HG03521 (cell line): ENCODE results near the gene GPR62.

Experiments used
- ATAC-seq: cut with Tn5 transposase; IDR thresholded peaks from one replicate; pipeline ENCODE4 v1.9.1; 2021; ENCODE audit warnings: mild to moderate bottlenecking, moderate library complexity; ENCODE audit not compliant: unreplicated experiment

The GPR62 gene

DNA sequence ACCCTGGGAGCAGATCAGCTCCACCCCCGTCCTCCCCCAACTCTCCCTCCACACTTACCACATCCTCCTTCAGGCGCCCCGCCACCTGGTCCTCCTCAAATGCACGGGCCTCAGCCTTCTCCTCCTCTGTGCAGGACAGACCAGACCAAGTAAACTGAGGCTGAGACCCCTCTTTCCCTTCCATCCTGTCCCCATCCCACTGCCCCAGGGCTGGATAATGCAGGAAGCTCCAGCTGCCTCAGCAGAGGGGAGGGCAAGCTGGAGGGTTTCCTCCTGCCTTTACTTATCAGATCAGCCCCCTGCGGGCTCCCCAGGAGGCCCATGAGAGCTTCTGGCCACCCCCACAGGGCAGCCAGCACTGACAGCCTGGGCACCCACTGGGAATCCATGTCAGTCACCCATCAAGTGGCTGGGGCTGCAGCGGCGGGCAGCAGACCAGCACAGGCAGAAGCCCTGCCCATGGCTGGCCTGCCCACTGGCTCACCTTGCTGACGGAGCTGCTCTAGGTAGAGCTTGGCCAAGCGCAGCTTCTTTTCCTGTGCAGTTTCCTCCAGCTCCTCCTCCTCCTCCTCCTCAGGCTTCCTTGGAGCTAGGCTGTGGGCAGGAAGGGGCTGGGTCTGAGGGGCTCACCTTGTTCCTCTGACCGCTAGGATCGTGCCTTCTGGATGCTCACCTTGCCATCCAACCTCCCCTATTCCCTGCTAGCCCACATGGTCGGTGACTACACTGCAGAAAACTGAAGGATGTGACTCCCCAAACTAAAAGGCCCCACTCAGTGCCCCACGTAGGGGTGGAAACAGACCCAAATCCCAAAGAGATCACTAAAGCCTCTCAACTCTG lies 17.4 kb upstream of the GPR62 start:
- no peak for ATAC-seq

DNA sequence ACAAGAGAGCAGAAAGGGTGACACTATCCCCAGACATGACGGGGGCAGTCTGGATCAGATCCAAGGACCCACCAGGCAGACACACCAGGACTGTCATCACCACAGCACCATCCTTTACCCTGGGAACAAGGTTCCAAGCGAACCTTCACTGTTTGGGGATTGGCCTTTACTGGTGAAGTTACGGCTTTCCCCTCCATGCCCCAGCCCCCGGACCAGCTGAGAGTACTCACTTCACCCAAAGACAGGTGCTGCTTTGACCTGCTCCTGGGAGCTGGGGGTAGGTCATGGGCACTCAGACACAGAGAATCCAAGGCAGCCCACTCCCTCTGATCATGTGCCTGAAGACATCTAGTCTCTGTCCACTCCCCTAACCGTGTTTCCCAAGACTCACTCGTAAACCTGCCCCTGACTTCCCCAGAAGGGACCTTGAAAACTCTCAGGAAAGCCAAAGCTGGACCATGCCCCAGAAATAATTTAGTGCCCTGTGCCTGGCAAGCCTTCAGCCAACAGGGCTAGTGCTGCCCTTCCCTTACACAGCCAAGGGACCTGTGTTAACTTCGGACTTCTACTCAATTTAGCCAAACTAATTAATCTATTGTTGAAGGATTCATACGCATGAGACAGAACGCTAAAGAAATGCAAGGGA lies 16.3 kb upstream of the GPR62 start:
- ATAC-seq = no peak

GRCh38 chr3:51940648-51941462 lies 14.3 kb upstream of the GPR62 start:
- ATAC-seq = no peak

DNA sequence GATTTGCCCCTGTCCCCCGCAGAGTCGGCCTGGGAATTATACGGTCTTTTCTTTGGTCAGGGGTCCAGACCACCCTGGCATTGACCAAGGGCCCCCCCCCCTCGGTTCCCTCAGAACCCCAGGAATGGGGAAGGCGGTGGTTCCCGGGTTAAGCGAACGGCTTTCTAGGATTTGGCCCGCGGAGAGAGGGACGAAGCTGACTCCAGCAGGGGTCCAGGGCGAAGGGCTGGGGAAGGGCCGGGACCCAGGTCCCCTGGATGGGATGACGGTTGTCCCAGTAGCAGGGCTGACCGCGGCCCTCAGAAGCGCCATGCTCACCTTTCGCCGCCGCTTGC lies 13.8 kb upstream of the GPR62 start:
- ATAC-seq = no peak

GRCh38 chr3:51941798-51942602 lies 13.2 kb upstream of the GPR62 start, which contains the start of the genes PARP3 and RRP9:
Gene PARP3, plus strand, starts transcription at chr3:51942363. Its CDS starts 993 bp downstream, at chr3:51943356.
Gene RRP9, minus strand, starts transcription at chr3:51941904. Its CDS starts 37 bp downstream, at chr3:51941867.
- peak; percentile 90 for ATAC-seq

DNA sequence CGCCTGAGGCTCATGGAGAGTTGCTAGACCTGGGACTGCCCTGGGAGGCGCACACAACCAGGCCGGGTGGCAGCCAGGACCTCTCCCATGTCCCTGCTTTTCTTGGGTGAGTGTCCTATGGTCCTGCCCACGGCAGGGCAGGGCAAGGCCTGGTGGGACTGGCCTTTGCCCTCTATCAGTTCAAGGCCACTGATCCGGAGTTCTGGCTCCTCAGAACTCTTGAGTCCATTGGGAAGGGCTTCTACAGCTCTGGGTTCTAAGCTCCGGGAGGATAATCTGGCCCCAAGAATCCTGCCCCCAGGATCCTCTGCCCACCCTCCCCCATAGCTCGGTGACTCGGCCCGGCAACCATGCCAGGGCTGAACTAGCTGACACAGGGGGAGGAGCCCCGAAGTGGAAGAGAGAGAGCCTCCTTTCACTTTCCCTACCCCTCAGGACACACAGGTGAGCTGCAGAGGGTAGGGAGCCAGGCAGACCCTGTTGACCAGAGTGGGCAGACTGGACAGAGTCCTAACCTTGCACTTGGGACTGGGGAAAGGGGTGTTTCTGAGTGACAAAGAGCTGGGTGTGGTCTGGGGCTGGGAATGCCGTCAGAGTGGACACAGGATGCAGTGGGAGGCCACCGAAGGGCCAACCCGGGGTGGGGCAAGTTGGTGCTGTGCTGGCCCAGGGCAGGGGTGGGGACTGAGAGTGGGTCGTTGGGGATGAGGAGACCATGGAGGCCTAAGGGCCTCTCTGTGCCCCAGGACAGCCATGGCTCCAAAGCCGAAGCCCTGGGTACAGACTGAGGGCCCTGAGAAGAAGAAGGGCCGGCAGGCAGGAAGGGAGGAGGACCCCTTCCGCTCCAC lies 12.4 kb upstream of the GPR62 start:
- ATAC-seq = peak; percentile 24

GRCh38 chr3:51943451-51944391 lies 11.5 kb upstream of the GPR62 start:
- ATAC-seq = no peak

GRCh38 chr3:51944451-51945021 lies 10.6 kb upstream of the GPR62 start:
- no peak for ATAC-seq

DNA sequence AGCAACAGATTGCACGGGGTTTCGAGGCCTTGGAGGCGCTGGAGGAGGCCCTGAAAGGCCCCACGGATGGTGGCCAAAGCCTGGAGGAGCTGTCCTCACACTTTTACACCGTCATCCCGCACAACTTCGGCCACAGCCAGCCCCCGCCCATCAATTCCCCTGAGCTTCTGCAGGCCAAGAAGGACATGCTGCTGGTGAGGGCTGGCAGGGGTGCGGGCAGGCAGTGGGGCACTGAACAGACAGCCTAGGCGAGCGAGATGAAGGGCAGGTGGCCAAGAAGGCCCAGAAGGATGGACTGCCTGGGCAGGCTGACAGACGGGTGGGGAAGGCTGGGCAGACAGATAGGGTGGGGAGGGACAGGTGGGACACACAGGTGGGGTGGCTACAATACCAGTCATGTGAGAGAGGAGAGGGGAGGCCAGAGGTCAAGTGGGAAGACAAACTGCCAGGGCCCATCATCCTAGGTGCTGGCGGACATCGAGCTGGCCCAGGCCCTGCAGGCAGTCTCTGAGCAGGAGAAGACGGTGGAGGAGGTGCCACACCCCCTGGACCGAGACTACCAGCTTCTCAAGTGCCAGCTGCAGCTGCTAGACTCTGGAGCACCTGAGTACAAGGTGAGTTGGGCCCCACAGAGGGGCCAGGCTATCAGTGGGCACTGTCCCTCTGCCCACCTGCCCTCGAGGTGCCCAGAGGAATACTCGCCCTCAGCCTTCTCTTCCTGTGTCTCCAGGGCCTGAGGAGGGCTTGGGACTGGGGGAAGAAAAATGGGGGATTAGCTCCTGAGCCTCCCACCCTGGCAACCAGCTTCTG lies 9.9 kb upstream of the GPR62 start:
- ATAC-seq = no peak

DNA sequence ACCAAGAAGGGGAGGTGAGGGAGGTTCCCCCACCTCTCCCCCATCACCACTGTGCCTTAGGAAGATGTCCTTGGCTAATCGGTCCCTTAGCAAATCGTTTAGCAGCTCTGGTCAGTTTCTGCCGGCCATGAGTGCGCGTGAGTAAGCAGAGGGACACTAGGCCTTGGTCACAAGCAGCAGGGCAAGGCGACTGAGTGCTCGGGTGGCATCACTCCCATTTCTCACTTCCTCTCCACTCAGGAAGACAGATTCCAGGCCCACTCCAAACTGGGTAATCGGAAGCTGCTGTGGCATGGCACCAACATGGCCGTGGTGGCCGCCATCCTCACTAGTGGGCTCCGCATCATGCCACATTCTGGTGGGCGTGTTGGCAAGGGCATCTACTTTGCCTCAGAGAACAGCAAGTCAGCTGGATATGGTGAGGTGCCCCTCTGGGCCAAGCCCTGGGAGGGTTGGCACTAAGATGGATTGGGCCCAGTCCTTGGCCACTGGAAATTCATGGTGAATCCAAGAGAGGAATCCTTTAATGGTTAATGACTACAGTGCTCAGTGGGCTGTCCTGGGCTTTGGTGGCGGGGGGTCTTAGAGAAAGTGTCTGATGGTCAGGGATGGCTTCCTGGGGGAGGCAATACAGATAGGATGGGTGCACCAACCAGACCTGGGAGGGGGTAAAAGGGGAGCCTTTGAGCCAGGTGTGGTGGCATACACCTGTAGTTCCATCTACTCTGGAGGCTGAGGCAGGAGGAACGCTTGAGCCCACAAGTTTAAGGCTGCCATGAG lies 9.1 kb upstream of the GPR62 start:
- ATAC-seq = no peak

DNA sequence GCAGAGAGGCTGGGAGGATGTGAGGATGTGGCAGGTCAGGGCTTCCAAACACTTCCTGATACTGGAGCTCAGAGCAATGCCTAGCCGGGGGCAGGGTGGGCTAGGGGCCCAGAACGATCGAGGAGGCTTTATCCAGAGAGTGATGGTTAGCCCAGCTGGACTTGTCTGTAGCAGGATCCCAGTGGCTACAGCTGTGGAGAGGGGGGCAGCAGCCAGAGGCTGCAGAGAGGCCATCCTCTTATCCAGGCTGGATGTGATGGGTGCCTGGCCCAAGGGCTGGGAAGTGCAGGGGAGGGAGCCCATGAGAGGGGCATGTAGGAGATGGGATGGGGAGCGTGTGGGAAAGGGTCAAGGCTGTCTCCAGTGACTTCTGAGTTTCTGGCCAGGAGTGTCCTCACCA lies 8.4 kb upstream of the GPR62 start:
- no peak for ATAC-seq

DNA sequence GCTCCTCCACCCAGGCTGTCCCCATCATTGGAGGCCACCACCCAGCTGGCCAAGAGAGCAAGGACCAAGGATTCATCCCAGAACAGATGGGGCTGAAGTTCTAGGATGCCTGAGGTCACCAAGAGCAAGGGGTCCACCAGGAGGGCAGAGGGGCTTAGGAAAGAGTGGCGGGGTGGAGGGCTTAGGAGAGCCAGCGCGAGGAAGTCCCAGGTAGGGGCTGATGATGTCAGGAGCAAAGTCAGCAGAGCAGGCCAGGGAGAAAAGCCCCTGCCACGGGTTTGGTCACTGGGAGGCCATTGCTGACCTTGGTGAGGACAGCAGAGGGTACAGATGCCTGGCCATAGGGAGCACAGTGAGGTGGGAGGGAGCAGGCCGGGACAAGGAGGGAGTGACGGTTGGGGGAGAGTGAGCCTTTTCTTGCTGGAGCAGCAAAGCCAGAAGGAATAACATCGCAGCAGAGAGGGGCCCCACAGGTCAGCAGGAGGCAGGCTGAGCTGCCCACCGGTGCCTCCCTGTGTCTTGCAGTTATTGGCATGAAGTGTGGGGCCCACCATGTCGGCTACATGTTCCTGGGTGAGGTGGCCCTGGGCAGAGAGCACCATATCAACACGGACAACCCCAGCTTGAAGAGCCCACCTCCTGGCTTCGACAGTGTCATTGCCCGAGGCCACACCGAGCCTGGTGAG lies 7.8 kb upstream of the GPR62 start:
- no peak for ATAC-seq

DNA sequence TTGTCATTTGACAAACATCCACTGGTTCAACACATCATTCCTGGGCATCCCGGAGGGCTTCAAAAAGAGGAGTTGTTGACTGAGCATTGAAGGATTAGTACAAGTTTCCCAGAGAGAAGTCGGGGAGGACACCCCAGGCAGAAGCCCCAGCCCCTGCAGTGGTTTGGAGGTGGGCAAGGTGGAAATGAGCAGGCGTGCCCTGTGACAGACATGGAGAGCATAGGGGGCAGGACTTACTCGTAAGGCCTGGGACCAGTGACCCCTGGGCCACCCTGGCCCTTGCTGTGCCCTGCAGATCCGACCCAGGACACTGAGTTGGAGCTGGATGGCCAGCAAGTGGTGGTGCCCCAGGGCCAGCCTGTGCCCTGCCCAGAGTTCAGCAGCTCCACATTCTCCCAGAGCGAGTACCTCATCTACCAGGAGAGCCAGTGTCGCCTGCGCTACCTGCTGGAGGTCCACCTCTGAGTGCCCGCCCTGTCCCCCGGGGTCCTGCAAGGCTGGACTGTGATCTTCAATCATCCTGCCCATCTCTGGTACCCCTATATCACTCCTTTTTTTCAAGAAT lies 7.1 kb upstream of the GPR62 start:
- ATAC-seq = no peak

DNA sequence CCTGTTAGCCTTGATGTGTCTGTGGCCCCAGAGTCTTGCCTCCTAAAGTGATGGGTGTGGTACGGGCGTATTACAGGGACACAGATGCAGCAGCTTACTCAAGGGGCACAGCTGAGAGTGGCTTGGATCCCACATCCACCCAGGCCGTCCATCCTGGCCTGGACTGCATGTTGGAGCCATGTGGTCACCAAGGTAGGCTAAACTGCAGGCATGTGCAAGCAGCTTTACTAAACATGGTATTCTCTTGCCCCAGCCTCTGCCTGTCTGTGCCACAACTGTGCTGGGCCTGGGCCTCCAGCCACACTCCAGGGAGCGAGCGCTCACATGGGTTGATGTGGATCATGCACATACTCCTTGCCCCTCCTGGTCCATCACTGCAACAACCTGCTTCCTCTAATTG lies 6.1 kb upstream of the GPR62 start:
- ATAC-seq = no peak

GRCh38 chr3:51950899-51951298 lies 4.3 kb upstream of the GPR62 start:
- no peak for ATAC-seq

DNA sequence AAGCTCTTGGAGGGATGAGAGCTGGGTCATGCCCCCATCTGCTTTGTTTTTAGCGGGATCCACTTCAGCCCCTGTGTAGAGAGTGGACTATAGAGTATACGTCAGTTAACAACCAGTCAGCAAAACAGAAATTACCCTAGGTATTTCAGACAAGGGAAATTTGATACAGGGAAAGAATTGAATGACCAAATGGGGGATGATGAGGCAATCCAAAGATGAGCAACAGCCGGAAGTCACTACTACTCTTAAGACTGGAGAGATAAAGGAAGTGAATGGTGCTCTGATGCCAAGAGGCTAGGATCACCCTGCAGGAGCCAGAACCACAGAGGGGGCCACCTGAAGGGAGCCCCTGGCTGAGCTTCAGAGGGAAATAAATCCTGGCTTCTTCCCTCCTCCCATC lies 1.7 kb upstream of the GPR62 start:
- ATAC-seq = no peak
